WTC11 (cell line): ENCODE measurements around the gene ARPC1B. TPM values are rescaled to one million over a fixed set of nuclear protein-coding genes. Genes with fewer than 3 reads are reported as not detected.

ENCODE experiments used
- ATAC-seq: fragments of 200-7000 bp; cut with Tn5 transposase; 2 replicates; pipeline ENCODE4 v1.10.0; 2021; ENCODE audit warnings: mild to moderate bottlenecking, moderate library complexity
- CTCF ChIA-PET: fragments of 300-600 bp; sonication (Branson Sonifier 250); formaldehyde crosslinking; loops from one replicate; lab custom pipeline; 2021; ENCODE audit warnings: antibody characterized with exemption; lab: Charles Lee
- POLR2A ChIA-PET: fragments of 350-600 bp; sonication (Branson Sonifier 250); formaldehyde crosslinking; loops from one replicate; lab custom pipeline; 2021; ENCODE audit warnings: antibody characterized with exemption; lab: Charles Lee
- DNase-seq: peaks from one replicate; pipeline ENCODE4 v3.0.0; 2021; ENCODE audit warnings: low spot score
- H3K27ac Mint-ChIP-seq: 2 replicates; pipeline ENCODE4 v1.8.0; 2021; ENCODE audit warnings: mixed read lengths
- H3K27me3 Mint-ChIP-seq: 2 replicates; pipeline ENCODE4 v1.8.0; 2021; ENCODE audit warnings: low read depth, mild to moderate bottlenecking, moderate library complexity, mixed read lengths
- H3K36me3 Mint-ChIP-seq: 2 replicates; pipeline ENCODE4 v1.8.0; 2021; ENCODE audit warnings: mixed read lengths
- H3K4me1 Mint-ChIP-seq: 2 replicates; pipeline ENCODE4 v1.8.0; 2022; ENCODE audit warnings: mixed read lengths
- H3K4me3 Mint-ChIP-seq: 2 replicates; pipeline ENCODE4 v1.8.0; 2021; ENCODE audit warnings: mild to moderate bottlenecking, moderate library complexity, mixed read lengths
- H3K9me3 Mint-ChIP-seq: 2 replicates; pipeline ENCODE4 v1.8.0; 2021; ENCODE audit warnings: mixed read lengths
- ESRRA ChIP-seq: sonication (generic); formaldehyde crosslinking; IDR thresholded peaks from 2 replicates; pipeline ENCODE4 v1.8.1; 2022; ENCODE audit warnings: mild to moderate bottlenecking, missing genetic modification reagents, borderline replicate concordance
- ETV6 ChIP-seq: sonication (generic); formaldehyde crosslinking; IDR thresholded peaks from 2 replicates; pipeline ENCODE4 v1.8.1; 2022; ENCODE audit warnings: mild to moderate bottlenecking, missing genetic modification reagents
- GRHL2 ChIP-seq: fragments of 250-450 bp; sonication (Bioruptor Pico); IDR thresholded peaks from 2 replicates; pipeline ENCODE4 v1.8.0; 2022; ENCODE audit warnings: mild to moderate bottlenecking, moderate library complexity; ENCODE audit not compliant: insufficient replicate concordance, severe bottlenecking
- JAZF1 ChIP-seq: fragments of 250-450 bp; sonication (Bioruptor Pico); IDR thresholded peaks from 2 replicates; pipeline ENCODE4 v1.9.0; 2021; ENCODE audit warnings: moderate library complexity, mild to moderate bottlenecking, inconsistent platforms
- MYBL2 ChIP-seq: sonication (generic); formaldehyde crosslinking; IDR thresholded peaks from 2 replicates; pipeline ENCODE4 v1.8.1; 2023; ENCODE audit warnings: mild to moderate bottlenecking, moderate library complexity, missing genetic modification reagents
- NFE2L1 ChIP-seq: sonication (generic); formaldehyde crosslinking; IDR thresholded peaks from 2 replicates; pipeline ENCODE4 v1.8.1; 2023; ENCODE audit warnings: missing genetic modification reagents
- NFYB ChIP-seq: sonication (generic); formaldehyde crosslinking; conservative IDR thresholded peaks from 2 replicates; pipeline ENCODE4 v1.8.0; 2022; ENCODE audit warnings: low read depth, missing genetic modification reagents
- SMAD4 ChIP-seq: sonication (generic); formaldehyde crosslinking; IDR thresholded peaks from 2 replicates; pipeline ENCODE4 v1.8.0; 2022; ENCODE audit warnings: mild to moderate bottlenecking, missing genetic modification reagents
- SOX15 ChIP-seq: fragments of 250-450 bp; sonication (Bioruptor Pico); IDR thresholded peaks from 2 replicates; pipeline ENCODE4 v1.9.0; 2021; ENCODE audit warnings: mild to moderate bottlenecking
- TEAD4 ChIP-seq: sonication (generic); formaldehyde crosslinking; IDR thresholded peaks from 2 replicates; pipeline ENCODE4 v1.8.0; 2022; ENCODE audit warnings: mild to moderate bottlenecking, missing genetic modification reagents
- ZNF232 ChIP-seq: sonication (generic); formaldehyde crosslinking; IDR thresholded peaks from 2 replicates; pipeline ENCODE4 v1.8.0; 2022; ENCODE audit warnings: mild to moderate bottlenecking, missing genetic modification reagents
- ZNF671 ChIP-seq: fragments of 250-450 bp; sonication (Bioruptor Pico); IDR thresholded peaks from 2 replicates; pipeline ENCODE4 v1.8.0; 2021; ENCODE audit warnings: mild to moderate bottlenecking
- total RNA-seq: library from RNA; stranded (reverse); gene quantifications from 3 replicates; pipeline ENCODE4 v1.2.3, GENCODE V29; 2021
- TF ChIP-seq, protein P1 (sequence below): sonication (generic); formaldehyde crosslinking; IDR thresholded peaks from 2 replicates; pipeline ENCODE4 v1.8.0; 2022; ENCODE audit warnings: mild to moderate bottlenecking, missing genetic modification reagents
- TF ChIP-seq, protein P2 (sequence below): sonication (generic); formaldehyde crosslinking; IDR thresholded peaks from 2 replicates; pipeline ENCODE4 v1.8.1; 2022; ENCODE audit warnings: low read depth, missing genetic modification reagents, borderline replicate concordance
- TF ChIP-seq, protein P3 (sequence below): fragments of 250-450 bp; sonication (Bioruptor Pico); IDR thresholded peaks from 2 replicates; pipeline ENCODE4 v2.1.2; 2022; ENCODE audit warnings: mild to moderate bottlenecking, moderate library complexity
- TF ChIP-seq, protein P4 (sequence below): fragments of 200-600 bp; IDR thresholded peaks from 2 replicates; pipeline ENCODE4 v1.8.0; 2022; ENCODE audit warnings: antibody characterized with exemption
- TF ChIP-seq, protein P5 (sequence below): sonication (generic); formaldehyde crosslinking; IDR thresholded peaks from 2 replicates; pipeline ENCODE4 v1.8.0; 2022; ENCODE audit warnings: mild to moderate bottlenecking, missing genetic modification reagents
- TF ChIP-seq, protein P6 (sequence below): sonication (generic); formaldehyde crosslinking; IDR thresholded peaks from 2 replicates; pipeline ENCODE4 v1.8.1; 2022; ENCODE audit warnings: missing genetic modification reagents, borderline replicate concordance
- TF ChIP-seq, protein P7 (sequence below): fragments of 250-450 bp; sonication (Bioruptor Pico); IDR thresholded peaks from 2 replicates; pipeline ENCODE4 v1.9.0; 2021; ENCODE audit warnings: mild to moderate bottlenecking
- TF ChIP-seq, protein P8 (sequence below): fragments of 250-450 bp; sonication (Bioruptor Pico); IDR thresholded peaks from 2 replicates; pipeline ENCODE4 v1.9.0; 2021; ENCODE audit warnings: moderate library complexity, mild to moderate bottlenecking, inconsistent platforms, borderline replicate concordance

Gene ARPC1B
- total RNA-seq, 1 experiment from 2014 or later, result 66.2 TPM

DNA sequence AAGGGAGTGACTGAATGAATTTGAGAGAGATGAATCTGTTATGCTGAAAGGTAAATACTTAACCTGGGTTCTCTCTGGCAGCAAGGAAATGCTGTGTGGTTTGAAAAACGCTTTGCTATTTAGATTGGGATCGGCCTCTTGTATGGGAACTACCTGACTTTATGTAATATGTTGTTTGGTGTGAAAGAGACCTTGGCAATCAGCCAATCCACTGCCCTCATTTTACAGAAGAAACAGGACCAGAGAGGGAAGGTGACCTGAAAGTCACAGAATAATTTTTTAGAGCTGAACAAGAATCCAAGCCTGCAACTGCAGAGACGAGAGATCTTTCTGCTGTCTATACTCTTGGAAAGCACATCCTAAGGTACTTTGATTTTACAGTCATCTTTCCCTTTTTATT lies 35.3 kb downstream of the ARPC1B start:
- Mint-ChIP-seq H3K36me3 (peaks cover 39% of the 10 kb centered on the region), H3K27ac (peak overlapping the region; percentile 75), H3K9me3 (peaks cover 2% of the 10 kb centered on the region), H3K4me3 (peak overlapping the region; percentile 99), H3K4me1 (peaks cover 18% of the 10 kb centered on the region), H3K27me3 (no peaks in the 10 kb centered on the region)
- POLR2A ChIA-PET, result interaction anchor here (2.0 to 2.4 kb wide), 2 partner anchors 16 to 28 kb away, joined by 11 to 37 read pairs; partner anchors contain the start of genes CPSF4 and PTCD1
- ATAC-seq (no peak), DNase-seq (no peak)
- no peak for TF ChIP-seq JAZF1 (CRISPR knock-in tag)
- no peak for TF ChIP-seq GRHL2 (CRISPR knock-in tag)
- TF ChIP-seq, protein P1, sequence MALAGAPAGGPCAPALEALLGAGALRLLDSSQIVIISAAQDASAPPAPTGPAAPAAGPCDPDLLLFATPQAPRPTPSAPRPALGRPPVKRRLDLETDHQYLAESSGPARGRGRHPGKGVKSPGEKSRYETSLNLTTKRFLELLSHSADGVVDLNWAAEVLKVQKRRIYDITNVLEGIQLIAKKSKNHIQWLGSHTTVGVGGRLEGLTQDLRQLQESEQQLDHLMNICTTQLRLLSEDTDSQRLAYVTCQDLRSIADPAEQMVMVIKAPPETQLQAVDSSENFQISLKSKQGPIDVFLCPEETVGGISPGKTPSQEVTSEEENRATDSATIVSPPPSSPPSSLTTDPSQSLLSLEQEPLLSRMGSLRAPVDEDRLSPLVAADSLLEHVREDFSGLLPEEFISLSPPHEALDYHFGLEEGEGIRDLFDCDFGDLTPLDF (CRISPR knock-in tag), result no peak
- TF ChIP-seq, protein P2, sequence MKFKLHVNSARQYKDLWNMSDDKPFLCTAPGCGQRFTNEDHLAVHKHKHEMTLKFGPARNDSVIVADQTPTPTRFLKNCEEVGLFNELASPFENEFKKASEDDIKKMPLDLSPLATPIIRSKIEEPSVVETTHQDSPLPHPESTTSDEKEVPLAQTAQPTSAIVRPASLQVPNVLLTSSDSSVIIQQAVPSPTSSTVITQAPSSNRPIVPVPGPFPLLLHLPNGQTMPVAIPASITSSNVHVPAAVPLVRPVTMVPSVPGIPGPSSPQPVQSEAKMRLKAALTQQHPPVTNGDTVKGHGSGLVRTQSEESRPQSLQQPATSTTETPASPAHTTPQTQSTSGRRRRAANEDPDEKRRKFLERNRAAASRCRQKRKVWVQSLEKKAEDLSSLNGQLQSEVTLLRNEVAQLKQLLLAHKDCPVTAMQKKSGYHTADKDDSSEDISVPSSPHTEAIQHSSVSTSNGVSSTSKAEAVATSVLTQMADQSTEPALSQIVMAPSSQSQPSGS (CRISPR knock-in tag), result no peak
- TF ChIP-seq NFE2L1 (CRISPR knock-in tag), result no peak
- TF ChIP-seq, protein P3, sequence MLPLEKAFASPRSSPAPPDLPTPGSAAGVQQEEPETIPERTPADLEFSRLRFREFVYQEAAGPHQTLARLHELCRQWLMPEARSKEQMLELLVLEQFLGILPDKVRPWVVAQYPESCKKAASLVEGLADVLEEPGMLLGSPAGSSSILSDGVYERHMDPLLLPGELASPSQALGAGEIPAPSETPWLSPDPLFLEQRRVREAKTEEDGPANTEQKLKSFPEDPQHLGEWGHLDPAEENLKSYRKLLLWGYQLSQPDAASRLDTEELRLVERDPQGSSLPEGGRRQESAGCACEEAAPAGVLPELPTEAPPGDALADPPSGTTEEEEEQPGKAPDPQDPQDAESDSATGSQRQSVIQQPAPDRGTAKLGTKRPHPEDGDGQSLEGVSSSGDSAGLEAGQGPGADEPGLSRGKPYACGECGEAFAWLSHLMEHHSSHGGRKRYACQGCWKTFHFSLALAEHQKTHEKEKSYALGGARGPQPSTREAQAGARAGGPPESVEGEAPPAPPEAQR (CRISPR knock-in tag), result no peak
- CTCF ChIA-PET, result interaction anchor here (2.3 to 2.4 kb wide), 2 partner anchors 10 to 17 kb away, joined by 5 to 13 read pairs; no protein-coding TSS in a partner anchor

DNA sequence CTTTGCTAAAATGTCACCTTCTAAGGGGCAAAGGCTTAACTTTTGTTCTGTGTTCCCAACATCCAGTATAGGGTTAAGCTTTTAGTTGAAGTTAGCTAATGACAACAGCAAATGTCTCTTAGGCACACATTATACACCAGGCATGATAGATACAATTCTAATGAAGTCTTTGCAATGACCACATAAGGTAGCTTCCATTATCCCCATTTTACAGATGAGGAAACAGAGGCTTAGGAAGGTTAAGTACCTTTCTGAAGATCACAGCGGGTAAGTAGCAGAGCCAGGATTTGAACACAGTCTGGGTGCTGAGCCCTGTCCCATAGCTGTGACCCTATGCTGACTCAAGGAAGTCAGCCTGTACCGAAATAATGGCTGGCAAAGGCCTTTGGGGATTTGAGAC lies 36.1 kb downstream of the ARPC1B start:
- POLR2A ChIA-PET, result no interaction called here
- TF ChIP-seq MYBL2 (CRISPR knock-in tag) (no peak), SMAD4 (CRISPR knock-in tag) (no peak), ZNF671 (CRISPR knock-in tag) (no peak), TEAD4 (CRISPR knock-in tag) (no peak), ESRRA (CRISPR knock-in tag) (no peak), SOX15 (CRISPR knock-in tag) (no peak), ETV6 (CRISPR knock-in tag) (no peak), JAZF1 (CRISPR knock-in tag) (no peak), ZNF232 (no peak), NFYB (CRISPR knock-in tag) (no peak)
- TF ChIP-seq, protein P4, sequence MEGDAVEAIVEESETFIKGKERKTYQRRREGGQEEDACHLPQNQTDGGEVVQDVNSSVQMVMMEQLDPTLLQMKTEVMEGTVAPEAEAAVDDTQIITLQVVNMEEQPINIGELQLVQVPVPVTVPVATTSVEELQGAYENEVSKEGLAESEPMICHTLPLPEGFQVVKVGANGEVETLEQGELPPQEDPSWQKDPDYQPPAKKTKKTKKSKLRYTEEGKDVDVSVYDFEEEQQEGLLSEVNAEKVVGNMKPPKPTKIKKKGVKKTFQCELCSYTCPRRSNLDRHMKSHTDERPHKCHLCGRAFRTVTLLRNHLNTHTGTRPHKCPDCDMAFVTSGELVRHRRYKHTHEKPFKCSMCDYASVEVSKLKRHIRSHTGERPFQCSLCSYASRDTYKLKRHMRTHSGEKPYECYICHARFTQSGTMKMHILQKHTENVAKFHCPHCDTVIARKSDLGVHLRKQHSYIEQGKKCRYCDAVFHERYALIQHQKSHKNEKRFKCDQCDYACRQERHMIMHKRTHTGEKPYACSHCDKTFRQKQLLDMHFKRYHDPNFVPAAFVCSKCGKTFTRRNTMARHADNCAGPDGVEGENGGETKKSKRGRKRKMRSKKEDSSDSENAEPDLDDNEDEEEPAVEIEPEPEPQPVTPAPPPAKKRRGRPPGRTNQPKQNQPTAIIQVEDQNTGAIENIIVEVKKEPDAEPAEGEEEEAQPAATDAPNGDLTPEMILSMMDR, result no peak
- TF ChIP-seq, protein P5, sequence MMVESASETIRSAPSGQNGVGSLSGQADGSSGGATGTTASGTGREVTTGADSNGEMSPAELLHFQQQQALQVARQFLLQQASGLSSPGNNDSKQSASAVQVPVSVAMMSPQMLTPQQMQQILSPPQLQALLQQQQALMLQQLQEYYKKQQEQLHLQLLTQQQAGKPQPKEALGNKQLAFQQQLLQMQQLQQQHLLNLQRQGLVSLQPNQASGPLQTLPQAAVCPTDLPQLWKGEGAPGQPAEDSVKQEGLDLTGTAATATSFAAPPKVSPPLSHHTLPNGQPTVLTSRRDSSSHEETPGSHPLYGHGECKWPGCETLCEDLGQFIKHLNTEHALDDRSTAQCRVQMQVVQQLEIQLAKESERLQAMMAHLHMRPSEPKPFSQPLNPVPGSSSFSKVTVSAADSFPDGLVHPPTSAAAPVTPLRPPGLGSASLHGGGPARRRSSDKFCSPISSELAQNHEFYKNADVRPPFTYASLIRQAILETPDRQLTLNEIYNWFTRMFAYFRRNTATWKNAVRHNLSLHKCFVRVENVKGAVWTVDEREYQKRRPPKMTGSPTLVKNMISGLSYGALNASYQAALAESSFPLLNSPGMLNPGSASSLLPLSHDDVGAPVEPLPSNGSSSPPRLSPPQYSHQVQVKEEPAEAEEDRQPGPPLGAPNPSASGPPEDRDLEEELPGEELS (CRISPR knock-in tag), result no peak
- TF ChIP-seq, protein P6, sequence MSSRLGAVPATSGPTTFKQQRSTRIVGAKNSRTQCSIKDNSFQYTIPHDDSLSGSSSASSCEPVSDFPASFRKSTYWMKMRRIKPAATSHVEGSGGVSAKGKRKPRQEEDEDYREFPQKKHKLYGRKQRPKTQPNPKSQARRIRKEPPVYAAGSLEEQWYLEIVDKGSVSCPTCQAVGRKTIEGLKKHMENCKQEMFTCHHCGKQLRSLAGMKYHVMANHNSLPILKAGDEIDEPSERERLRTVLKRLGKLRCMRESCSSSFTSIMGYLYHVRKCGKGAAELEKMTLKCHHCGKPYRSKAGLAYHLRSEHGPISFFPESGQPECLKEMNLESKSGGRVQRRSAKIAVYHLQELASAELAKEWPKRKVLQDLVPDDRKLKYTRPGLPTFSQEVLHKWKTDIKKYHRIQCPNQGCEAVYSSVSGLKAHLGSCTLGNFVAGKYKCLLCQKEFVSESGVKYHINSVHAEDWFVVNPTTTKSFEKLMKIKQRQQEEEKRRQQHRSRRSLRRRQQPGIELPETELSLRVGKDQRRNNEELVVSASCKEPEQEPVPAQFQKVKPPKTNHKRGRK (CRISPR knock-in tag), result no peak
- TF ChIP-seq, protein P3 (CRISPR knock-in tag), result no peak
- TF ChIP-seq, protein P7, sequence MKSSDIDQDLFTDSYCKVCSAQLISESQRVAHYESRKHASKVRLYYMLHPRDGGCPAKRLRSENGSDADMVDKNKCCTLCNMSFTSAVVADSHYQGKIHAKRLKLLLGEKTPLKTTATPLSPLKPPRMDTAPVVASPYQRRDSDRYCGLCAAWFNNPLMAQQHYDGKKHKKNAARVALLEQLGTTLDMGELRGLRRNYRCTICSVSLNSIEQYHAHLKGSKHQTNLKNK, result no peak
- TF ChIP-seq, protein P8, sequence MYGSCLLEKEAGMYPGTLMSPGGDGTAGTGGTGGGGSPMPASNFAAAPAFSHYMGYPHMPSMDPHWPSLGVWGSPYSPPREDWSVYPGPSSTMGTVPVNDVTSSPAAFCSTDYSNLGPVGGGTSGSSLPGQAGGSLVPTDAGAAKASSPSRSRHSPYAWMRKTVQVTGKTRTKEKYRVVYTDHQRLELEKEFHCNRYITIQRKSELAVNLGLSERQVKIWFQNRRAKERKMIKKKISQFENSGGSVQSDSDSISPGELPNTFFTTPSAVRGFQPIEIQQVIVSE (CRISPR knock-in tag), result no peak

More for the DNA sequence above, 36.1 kb downstream of the ARPC1B start:
- H3K27ac Mint-ChIP-seq, result peak overlapping the region; percentile 80; the same call in 1 of the 2 replicates
- H3K4me1 Mint-ChIP-seq, result peaks cover 18% of the 10 kb centered on the region
- H3K27me3 Mint-ChIP-seq, result no peaks in the 10 kb centered on the region
- peak overlapping the region; percentile 99 for H3K4me3 Mint-ChIP-seq
- H3K36me3 Mint-ChIP-seq, result peaks cover 46% of the 10 kb centered on the region
- ATAC-seq, result no peak
- CTCF ChIA-PET, result interaction anchor here (2.4 kb wide), 1 partner anchor 11 kb away, joined by 5 read pairs; no protein-coding TSS in a partner anchor
- H3K9me3 Mint-ChIP-seq, result peaks cover 7% of the 10 kb centered on the region
- DNase-seq, result no peak
